ENCODE results near the gene SPRR2B. TPM values are rescaled to one million over a fixed set of nuclear protein-coding genes. Genes with fewer than 3 reads are reported as not detected.

Gene SPRR2B
- total and polyA plus RNA-seq, 2 donors (not counting 3 experiments of a cell fraction or from before 2014, with no cell fraction given): not detected

- FAIRE-seq (no peak), DNase-seq (ENCODE audit: low read depth, low spot score) (peak; percentile 2)
- Histone ChIP-seq H3K79me2 (ENCODE audit: control insufficient read depth, insufficient read depth, low read length) (no peaks in the 10 kb centered on the region), H3K36me3 (ENCODE audit: control insufficient read depth in 2 of 2, extremely low read depth in 1 of 2, insufficient read depth in 2 of 2, low read length in 2 of 2) (no peaks in the 10 kb centered on the region), H3K9ac (replicated peaks; ENCODE audit: extremely low read depth, insufficient read depth, low read length) (no peak overlapping the region), H3K4me1 (ENCODE audit: control insufficient read depth, extremely low read depth, insufficient read depth, low read length) (no peaks in the 10 kb centered on the region), H3K4me2 (ENCODE audit: insufficient read depth, low read length) (no peak overlapping the region), H4K20me1 (replicated peaks; ENCODE audit: control insufficient read depth, extremely low read depth, insufficient read depth, low read length) (no peaks in the 10 kb centered on the region), H3K9me3 (replicated peaks; ENCODE audit: control insufficient read depth, insufficient read depth, low read length) (no peaks in the 10 kb centered on the region), H2AFZ (ENCODE audit: low read depth, low read length) (no peak overlapping the region), H3K4me3 (replicated peaks in 1 of 3; ENCODE audit: insufficient read depth in 1 of 3, low read depth in 1 of 3, low read length in 3 of 3) (no peak overlapping the region), H3K9me1 (replicated peaks; ENCODE audit: control insufficient read depth, extremely low read depth, insufficient read depth, low read length) (no peaks in the 10 kb centered on the region), H3K27me3 (ENCODE audit: control insufficient read depth in 2 of 2, insufficient read depth in 2 of 2, low read length in 2 of 2) (no peaks in the 10 kb centered on the region), H3K27ac (ENCODE audit: insufficient read depth, low read depth, low read length) (no peak overlapping the region)
- ChIA-PET CTCF (no interaction called here), POLR2A (no interaction called here)
- dilution Hi-C loops (cut with MboI; ENCODE audit: extremely low pct_ligation_motif_present, low sequenced_read_pairs) (no loop called here), intact Hi-C loops (cut with micrococcal nuclease) (no loop called here)
- no TSS peak for BruUV-seq (replicated peaks)
- TF ChIP-seq POLR2A (IDR thresholded peaks at IDR 0.05; ENCODE audit: low read depth, low read length): no peak
- TF ChIP-seq MYC (IDR thresholded peaks at IDR 0.05; ENCODE audit: low read depth, low read length): no peak
- TF ChIP-seq JUN (IDR thresholded peaks at IDR 0.05; ENCODE audit: borderline replicate concordance, insufficient read depth, insufficient read length, low read depth): no peak
- TF ChIP-seq GATA2 (IDR thresholded peaks at IDR 0.05; ENCODE audit: insufficient read depth, insufficient read length, low read depth, low read length): peak; percentile 74
Observed at GRCh38 chr1:153095764-153096163, 24.4 kb upstream of the SPRR2B start.

DNA sequence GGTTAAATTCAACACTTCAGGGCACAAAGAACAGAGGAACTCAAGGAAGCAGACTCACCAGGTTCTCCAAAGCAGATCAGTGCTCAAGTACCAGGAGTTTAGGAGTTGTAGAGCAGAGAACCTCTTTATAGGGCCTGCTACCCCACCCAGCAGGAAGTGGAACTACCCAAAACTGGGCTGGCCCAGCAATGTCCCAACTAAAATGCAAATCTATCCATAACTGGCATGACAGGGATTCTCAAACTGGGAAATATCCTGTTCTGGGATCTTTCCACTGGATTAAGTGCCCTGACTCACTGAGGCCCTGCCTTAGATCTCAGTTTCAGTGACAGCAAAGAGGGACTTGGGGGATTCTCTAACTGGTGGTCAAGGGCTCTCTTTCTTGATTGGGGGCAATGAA, 23.0 kb upstream of the SPRR2B start, which contains the start of gene SPRR2E:
SPRR2E (minus strand) TSS at position 101 of the 400 bp plus-strand sequence. CDS start 775 bp downstream, outside the sequence.
- Histone ChIP-seq H3K4me3 (replicated peaks in 1 of 3; ENCODE audit: insufficient read depth in 1 of 3, low read depth in 1 of 3, low read length in 3 of 3) (no peak within 1 kb of the TSS), H3K9me3 (replicated peaks; ENCODE audit: control insufficient read depth, insufficient read depth, low read length) (no peaks in the 10 kb centered on the region), H3K79me2 (ENCODE audit: control insufficient read depth, insufficient read depth, low read length) (no peaks in the 10 kb centered on the region), H3K4me1 (ENCODE audit: control insufficient read depth, extremely low read depth, insufficient read depth, low read length) (no peaks in the 10 kb centered on the region), H2AFZ (ENCODE audit: low read depth, low read length) (no peak within 1 kb of the TSS), H4K20me1 (replicated peaks; ENCODE audit: control insufficient read depth, extremely low read depth, insufficient read depth, low read length) (no peaks in the 10 kb centered on the region), H3K36me3 (ENCODE audit: control insufficient read depth in 2 of 2, extremely low read depth in 1 of 2, insufficient read depth in 2 of 2, low read length in 2 of 2) (no peaks in the 10 kb centered on the region), H3K9ac (replicated peaks; ENCODE audit: extremely low read depth, insufficient read depth, low read length) (no peak within 1 kb of the TSS), H3K9me1 (replicated peaks; ENCODE audit: control insufficient read depth, extremely low read depth, insufficient read depth, low read length) (no peaks in the 10 kb centered on the region), H3K27ac (ENCODE audit: insufficient read depth, low read depth, low read length) (no peak within 1 kb of the TSS), H3K27me3 (ENCODE audit: control insufficient read depth in 2 of 2, insufficient read depth in 2 of 2, low read length in 2 of 2) (no peaks in the 10 kb centered on the region), H3K4me2 (ENCODE audit: insufficient read depth, low read length) (no peak within 1 kb of the TSS)
- no TSS peak for BruUV-seq (replicated peaks)
- dilution Hi-C loops (cut with MboI; ENCODE audit: extremely low pct_ligation_motif_present, low sequenced_read_pairs) (no loop called here), intact Hi-C loops (cut with micrococcal nuclease) (loop anchor here (1.0 kb wide), 1 partner anchor 22 kb away; no protein-coding TSS in a partner anchor)
- CTCF ChIA-PET: no interaction called here
- TF ChIP-seq EZH2 (IDR thresholded peaks at IDR 0.05; ENCODE audit: borderline replicate concordance, low read depth, low read length, severe bottlenecking): no peak
- no peak for TF ChIP-seq JUN (IDR thresholded peaks at IDR 0.05; ENCODE audit: borderline replicate concordance, insufficient read depth, insufficient read length, low read depth)
- no peak for TF ChIP-seq CTCF (IDR thresholded peaks at IDR 0.05; ENCODE audit: extremely low read depth in 1 of 2, insufficient read depth in 1 of 2, low read depth in 1 of 2, low read length in 2 of 2)
- TF ChIP-seq, protein P1, sequence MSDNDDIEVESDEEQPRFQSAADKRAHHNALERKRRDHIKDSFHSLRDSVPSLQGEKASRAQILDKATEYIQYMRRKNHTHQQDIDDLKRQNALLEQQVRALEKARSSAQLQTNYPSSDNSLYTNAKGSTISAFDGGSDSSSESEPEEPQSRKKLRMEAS (IDR thresholded peaks at IDR 0.05; ENCODE audit: insufficient read depth, insufficient read length): no peak
- no peak for TF ChIP-seq POLR2A (IDR thresholded peaks at IDR 0.05; ENCODE audit: low read depth, low read length)
- no peak for TF ChIP-seq FOS (IDR thresholded peaks at IDR 0.05; ENCODE audit: borderline replicate concordance, insufficient read depth, low read length)
- TF ChIP-seq MYC (IDR thresholded peaks at IDR 0.05; ENCODE audit: low read depth, low read length): no peak
- TF ChIP-seq GATA2 (IDR thresholded peaks at IDR 0.05; ENCODE audit: insufficient read depth, insufficient read length, low read depth, low read length): no peak
- TF ChIP-seq POLR2AphosphoS5 (IDR thresholded peaks at IDR 0.05; ENCODE audit: insufficient read depth, low read depth, low read length): no peak
- DNase-seq (ENCODE audit: low read depth, low spot score) (no peak), FAIRE-seq (no peak)
- POLR2A ChIA-PET: no interaction called here
